Measurements from ENCODE around the gene NFE2L3.

The NFE2L3 gene, protein sequence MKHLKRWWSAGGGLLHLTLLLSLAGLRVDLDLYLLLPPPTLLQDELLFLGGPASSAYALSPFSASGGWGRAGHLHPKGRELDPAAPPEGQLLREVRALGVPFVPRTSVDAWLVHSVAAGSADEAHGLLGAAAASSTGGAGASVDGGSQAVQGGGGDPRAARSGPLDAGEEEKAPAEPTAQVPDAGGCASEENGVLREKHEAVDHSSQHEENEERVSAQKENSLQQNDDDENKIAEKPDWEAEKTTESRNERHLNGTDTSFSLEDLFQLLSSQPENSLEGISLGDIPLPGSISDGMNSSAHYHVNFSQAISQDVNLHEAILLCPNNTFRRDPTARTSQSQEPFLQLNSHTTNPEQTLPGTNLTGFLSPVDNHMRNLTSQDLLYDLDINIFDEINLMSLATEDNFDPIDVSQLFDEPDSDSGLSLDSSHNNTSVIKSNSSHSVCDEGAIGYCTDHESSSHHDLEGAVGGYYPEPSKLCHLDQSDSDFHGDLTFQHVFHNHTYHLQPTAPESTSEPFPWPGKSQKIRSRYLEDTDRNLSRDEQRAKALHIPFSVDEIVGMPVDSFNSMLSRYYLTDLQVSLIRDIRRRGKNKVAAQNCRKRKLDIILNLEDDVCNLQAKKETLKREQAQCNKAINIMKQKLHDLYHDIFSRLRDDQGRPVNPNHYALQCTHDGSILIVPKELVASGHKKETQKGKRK

DNA sequence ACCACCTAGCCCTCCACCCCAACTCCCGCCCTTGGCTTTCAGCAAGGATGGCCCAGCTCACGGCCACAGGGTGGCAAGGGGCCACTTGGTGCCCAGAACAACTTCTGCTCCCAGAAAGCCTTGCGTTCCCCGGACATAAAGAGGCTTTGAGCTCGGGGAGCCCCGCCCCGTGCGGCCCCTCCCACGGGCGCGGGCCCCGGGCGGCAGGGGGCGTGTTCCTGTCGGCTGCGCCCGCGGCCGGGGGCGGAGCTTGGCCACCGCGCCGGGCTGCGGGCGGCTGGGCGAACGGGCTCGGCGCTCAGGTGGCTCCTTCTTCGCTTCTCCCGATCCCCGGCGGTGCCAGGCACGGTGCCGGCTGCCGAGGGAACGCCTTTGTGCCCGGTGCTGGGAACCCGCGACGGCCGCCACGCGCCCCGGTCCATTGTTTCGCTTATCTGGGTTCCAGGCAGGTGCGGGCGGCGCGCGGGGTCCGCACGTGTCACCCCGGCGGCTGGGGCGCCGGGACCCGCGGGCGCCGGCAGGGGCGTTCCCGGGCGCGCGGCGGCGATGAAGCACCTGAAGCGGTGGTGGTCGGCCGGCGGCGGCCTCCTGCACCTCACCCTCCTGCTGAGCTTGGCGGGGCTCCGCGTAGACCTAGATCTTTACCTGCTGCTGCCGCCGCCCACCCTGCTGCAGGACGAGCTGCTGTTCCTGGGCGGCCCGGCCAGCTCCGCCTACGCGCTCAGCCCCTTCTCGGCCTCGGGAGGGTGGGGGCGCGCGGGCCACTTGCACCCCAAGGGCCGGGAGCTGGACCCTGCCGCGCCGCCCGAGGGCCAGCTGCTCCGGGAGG, at the start of gene NFE2L3:
Gene NFE2L3, plus strand, starts transcription at position 246 of the 829 bp plus-strand sequence. Its CDS starts 301 bp downstream, at position 547.
- H3K4me3 ChIP-seq (ENCODE audit: low read depth, low read length) = peak within 1 kb of the TSS; percentile 66
- TF ChIP-seq, protein P1, sequence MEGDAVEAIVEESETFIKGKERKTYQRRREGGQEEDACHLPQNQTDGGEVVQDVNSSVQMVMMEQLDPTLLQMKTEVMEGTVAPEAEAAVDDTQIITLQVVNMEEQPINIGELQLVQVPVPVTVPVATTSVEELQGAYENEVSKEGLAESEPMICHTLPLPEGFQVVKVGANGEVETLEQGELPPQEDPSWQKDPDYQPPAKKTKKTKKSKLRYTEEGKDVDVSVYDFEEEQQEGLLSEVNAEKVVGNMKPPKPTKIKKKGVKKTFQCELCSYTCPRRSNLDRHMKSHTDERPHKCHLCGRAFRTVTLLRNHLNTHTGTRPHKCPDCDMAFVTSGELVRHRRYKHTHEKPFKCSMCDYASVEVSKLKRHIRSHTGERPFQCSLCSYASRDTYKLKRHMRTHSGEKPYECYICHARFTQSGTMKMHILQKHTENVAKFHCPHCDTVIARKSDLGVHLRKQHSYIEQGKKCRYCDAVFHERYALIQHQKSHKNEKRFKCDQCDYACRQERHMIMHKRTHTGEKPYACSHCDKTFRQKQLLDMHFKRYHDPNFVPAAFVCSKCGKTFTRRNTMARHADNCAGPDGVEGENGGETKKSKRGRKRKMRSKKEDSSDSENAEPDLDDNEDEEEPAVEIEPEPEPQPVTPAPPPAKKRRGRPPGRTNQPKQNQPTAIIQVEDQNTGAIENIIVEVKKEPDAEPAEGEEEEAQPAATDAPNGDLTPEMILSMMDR (IDR thresholded peaks at IDR 0.05; ENCODE audit: low read depth, low read length) = no peak

DNA sequence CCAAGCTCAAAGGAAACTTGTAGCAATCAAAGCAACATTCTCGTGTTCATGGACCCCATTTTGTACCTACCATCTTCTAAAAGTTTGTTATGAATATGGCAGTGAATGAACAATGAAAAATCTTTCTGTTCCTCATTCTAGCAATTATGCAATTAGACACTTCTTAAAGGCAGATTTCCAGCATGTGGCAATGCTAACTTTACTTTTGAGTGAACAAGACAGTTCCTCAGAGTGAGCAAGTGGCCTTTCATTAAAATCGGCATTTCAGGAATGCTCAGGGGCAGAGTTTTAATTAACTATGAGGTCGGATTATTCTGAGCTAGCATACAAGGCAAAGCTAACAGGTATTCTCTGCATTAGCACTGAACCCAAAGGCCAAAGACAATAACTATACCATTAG, 48.4 kb upstream of the NFE2L3 start:
- H3K4me3 ChIP-seq (ENCODE audit: low read depth, low read length) = no peak overlapping the region

DNA sequence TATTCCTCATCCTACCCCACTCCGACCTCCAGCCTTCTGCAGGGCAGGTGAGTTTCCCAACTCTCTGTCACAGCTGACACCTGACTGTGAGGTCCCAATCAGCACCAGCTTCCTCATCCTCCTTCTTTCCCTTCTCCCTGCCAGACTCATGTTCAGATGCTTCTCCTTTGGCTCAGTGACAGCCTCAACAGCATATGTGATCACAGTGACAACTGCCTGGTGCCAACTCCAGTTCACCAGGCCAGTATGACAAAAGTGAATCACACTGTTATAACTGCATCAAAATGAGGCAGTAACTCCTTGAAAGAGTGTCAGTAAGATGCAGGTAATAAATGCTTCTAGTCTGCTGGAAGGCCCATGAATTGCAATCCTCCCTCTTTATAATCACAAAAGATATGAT, 46.8 kb upstream of the NFE2L3 start:
- TF ChIP-seq, protein P1 (IDR thresholded peaks at IDR 0.05; ENCODE audit: low read depth, low read length) = no peak
- no peak overlapping the region for H3K4me3 ChIP-seq (ENCODE audit: low read depth, low read length)

More for the DNA sequence above, 48.4 kb upstream of the NFE2L3 start:
- TF ChIP-seq, protein P1 (IDR thresholded peaks at IDR 0.05; ENCODE audit: low read depth, low read length) = no peak

DNA sequence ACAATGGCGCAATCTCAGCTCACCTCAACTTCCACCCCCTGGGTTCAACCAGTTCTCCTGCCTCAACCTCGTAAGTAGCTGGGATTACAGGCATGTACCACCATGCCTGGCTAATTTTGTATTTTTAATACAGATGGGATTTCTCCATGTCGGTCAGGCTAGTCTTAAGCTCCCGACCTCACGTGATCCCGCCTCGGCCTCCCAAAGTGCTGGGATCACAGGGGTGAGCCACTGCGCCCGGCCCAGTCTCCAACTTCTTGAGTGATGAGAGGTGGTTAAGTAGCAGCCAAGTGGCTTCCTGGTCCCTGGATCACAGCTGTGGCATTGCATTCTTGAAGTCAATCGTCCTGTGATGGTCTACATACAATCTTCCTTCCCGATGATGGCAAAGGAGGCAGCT, 46.1 kb upstream of the NFE2L3 start:
- no peak overlapping the region for H3K4me3 ChIP-seq (ENCODE audit: low read depth, low read length)
- TF ChIP-seq, protein P1 (IDR thresholded peaks at IDR 0.05; ENCODE audit: low read depth, low read length) = no peak

DNA sequence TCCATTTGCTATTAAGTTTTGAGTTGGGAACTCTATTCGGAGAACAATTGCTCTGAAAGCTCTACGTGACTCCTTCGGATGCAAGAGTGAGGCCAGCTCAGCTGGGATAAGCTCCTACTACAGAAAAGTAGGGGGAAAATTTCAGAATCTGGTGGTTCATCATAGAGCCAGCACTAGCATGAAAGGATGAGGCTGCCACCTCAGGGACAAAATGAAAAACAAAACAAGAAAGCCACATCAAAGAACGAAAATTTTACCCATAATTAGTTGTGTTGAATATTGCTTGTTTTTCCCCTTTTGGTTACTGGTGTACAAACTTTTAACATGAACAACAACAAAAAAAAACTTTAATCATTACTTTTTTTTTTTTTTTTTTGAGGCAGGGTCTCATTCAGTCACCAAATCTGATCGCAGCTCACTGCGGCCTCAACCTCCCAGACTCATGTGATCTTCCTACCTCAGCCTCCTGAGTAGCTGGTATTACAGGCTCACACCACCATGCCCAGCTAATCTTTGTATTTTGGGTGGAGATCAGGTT, 39.7 kb upstream of the NFE2L3 start:
- H3K4me3 ChIP-seq (ENCODE audit: low read depth, low read length) = no peak overlapping the region
- TF ChIP-seq, protein P1 (IDR thresholded peaks at IDR 0.05; ENCODE audit: low read depth, low read length) = no peak

DNA sequence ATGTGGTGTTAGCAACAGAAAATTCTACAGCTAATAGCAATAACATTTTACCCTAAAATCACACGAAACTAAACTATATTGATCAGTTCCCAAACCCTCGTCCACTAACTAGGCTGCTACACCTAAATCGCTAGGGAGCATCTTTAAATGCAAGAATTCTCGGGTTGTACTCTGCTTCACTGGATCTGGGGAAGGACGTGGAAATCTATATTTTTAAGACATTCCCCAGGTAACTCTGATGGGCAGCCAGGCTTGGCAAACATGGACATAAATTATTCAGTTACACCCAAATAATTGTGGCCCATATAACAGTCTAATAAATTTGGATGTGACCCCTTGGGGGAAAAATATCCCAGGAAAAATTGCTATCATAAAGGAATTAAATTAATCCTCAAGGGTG, 36.3 kb upstream of the NFE2L3 start:
- TF ChIP-seq, protein P1 (IDR thresholded peaks at IDR 0.05; ENCODE audit: low read depth, low read length) = no peak

More for the DNA sequence above, 36.3 kb upstream of the NFE2L3 start:
- no peak overlapping the region for H3K4me3 ChIP-seq (ENCODE audit: low read depth, low read length)
